GM23338 (cell line): ENCODE results near the gene HES7. TPM values are rescaled to one million over a fixed set of nuclear protein-coding genes. Genes with fewer than 3 reads are reported as not detected.

Experiments used
- ATAC-seq: fragments of 200-7000 bp; cut with Tn5 transposase; 3 replicates; pipeline ENCODE4 v1.9.1; 2020
- DNase-seq: peaks from one replicate; pipeline ENCODE4 v3.0.0-alpha.2; 2015; ENCODE audit warnings: low spot score
- H2AFZ ChIP-seq: fragments of 200-600 bp; sonication (generic); 2 replicates; pipeline ENCODE4 v1.8.0; 2016; ENCODE audit warnings: antibody characterized with exemption, mild to moderate bottlenecking, moderate library complexity
- H3F3A ChIP-seq: fragments of 200-600 bp; sonication (generic); replicated peaks from 2 replicates; pipeline ENCODE4 v1.8.0; 2017; ENCODE audit warnings: antibody characterized with exemption, mixed run types, low read depth
- H3K27ac ChIP-seq: fragments of 200-600 bp; sonication (generic); 2 replicates; pipeline ENCODE4 v1.6.1; 2016; ENCODE audit warnings: low read depth
- H3K27me3 ChIP-seq: fragments of 200-600 bp; sonication (generic); 2 replicates; pipeline ENCODE4 v1.8.0; 2016; ENCODE audit warnings: mild to moderate bottlenecking, mixed run types, moderate library complexity; ENCODE audit not compliant: insufficient read depth
- H3K36me3 ChIP-seq: fragments of 200-600 bp; sonication (generic); 2 replicates; pipeline ENCODE4 v1.8.0; 2016; ENCODE audit warnings: mild to moderate bottlenecking; ENCODE audit not compliant: insufficient read depth
- H3K4me1 ChIP-seq: fragments of 200-600 bp; sonication (generic); 2 replicates; pipeline ENCODE4 v1.8.0; 2016; ENCODE audit warnings: mild to moderate bottlenecking, moderate library complexity; ENCODE audit not compliant: insufficient read depth
- H3K4me2 ChIP-seq: fragments of 200-600 bp; sonication (generic); 2 replicates; pipeline ENCODE4 v1.7.1; 2017; ENCODE audit warnings: mixed run types
- H3K4me3 ChIP-seq: fragments of 200-600 bp; sonication (generic); 2 replicates; pipeline ENCODE4 v1.6.1; 2016; ENCODE audit warnings: mixed run types
- H3K79me2 ChIP-seq: fragments of 200-600 bp; sonication (generic); replicated peaks from 2 replicates; pipeline ENCODE4 v1.8.0; 2017; ENCODE audit warnings: mild to moderate bottlenecking; ENCODE audit not compliant: insufficient read depth
- H3K9me2 ChIP-seq: fragments of 200-600 bp; sonication (generic); 2 replicates; pipeline ENCODE4 v1.8.0; 2017; ENCODE audit not compliant: insufficient read depth
- H4K20me1 ChIP-seq: fragments of 200-600 bp; sonication (generic); replicated peaks from 2 replicates; pipeline ENCODE4 v1.8.0; 2017; ENCODE audit warnings: mild to moderate bottlenecking; ENCODE audit not compliant: insufficient read depth
- H3K27ac Mint-ChIP-seq: 2 replicates; pipeline ENCODE4 v1.8.0; 2020; ENCODE audit warnings: inconsistent platforms, mild to moderate bottlenecking, moderate library complexity, mixed read lengths
- H3K27me3 Mint-ChIP-seq: 3 replicates; pipeline ENCODE4 v1.8.0; 2022; ENCODE audit warnings: low read depth, mild to moderate bottlenecking, moderate library complexity, mixed read lengths, inconsistent platforms; ENCODE audit not compliant: insufficient read depth, poor library complexity
- H3K36me3 Mint-ChIP-seq: 3 replicates; pipeline ENCODE4 v1.8.0; 2021; ENCODE audit warnings: low read depth, mild to moderate bottlenecking, inconsistent platforms, moderate library complexity, mixed read lengths
- H3K4me1 Mint-ChIP-seq: 3 replicates; pipeline ENCODE4 v1.8.0; 2020; ENCODE audit warnings: mild to moderate bottlenecking, inconsistent platforms, mixed read lengths
- H3K4me3 Mint-ChIP-seq: 3 replicates; pipeline ENCODE4 v1.8.0; 2021; ENCODE audit warnings: moderate library complexity, mild to moderate bottlenecking, inconsistent platforms, mixed read lengths
- H3K9me3 Mint-ChIP-seq: 3 replicates; pipeline ENCODE4 v1.8.0; 2020; ENCODE audit warnings: moderate library complexity, mild to moderate bottlenecking, inconsistent platforms, mixed read lengths
- CREB1 ChIP-seq: fragments of 250-450 bp; sonication (Bioruptor Pico); IDR thresholded peaks from 2 replicates; pipeline ENCODE4 v1.5.0; 2020; ENCODE audit warnings: low read depth, mild to moderate bottlenecking, moderate library complexity
- EZH2 ChIP-seq: fragments of 200-600 bp; sonication (generic); IDR thresholded peaks from one replicate; pipeline ENCODE4 v1.8.0; 2017; ENCODE audit warnings: antibody characterized with exemption, mild to moderate bottlenecking, low read depth; ENCODE audit not compliant: unreplicated experiment
- JUNB ChIP-seq: IDR thresholded peaks from one replicate; pipeline ENCODE4 v1.6.1; 2016; ENCODE audit warnings: antibody characterized with exemption; ENCODE audit not compliant: unreplicated experiment
- NANOG ChIP-seq: IDR thresholded peaks from 2 replicates; pipeline ENCODE4 v1.6.1; 2016; ENCODE audit warnings: antibody characterized with exemption, borderline replicate concordance
- POLR2AphosphoS5 ChIP-seq: IDR thresholded peaks from 2 replicates; pipeline ENCODE4 v1.6.1; 2016; ENCODE audit warnings: antibody characterized with exemption, low read depth
- STAT1 ChIP-seq: IDR thresholded peaks from one replicate; pipeline ENCODE4 v1.6.1; 2016; ENCODE audit warnings: antibody characterized with exemption; ENCODE audit not compliant: unreplicated experiment
- ZNF114 ChIP-seq: fragments of 250-450 bp; sonication (Bioruptor Pico); IDR thresholded peaks from 2 replicates; pipeline ENCODE4 v1.5.0; 2020; ENCODE audit warnings: mild to moderate bottlenecking, moderate library complexity
- polyA plus RNA-seq: library from polyadenylated mRNA; unstranded; fragments of >200 nt; fragmentation: Nextera tagmentation; extraction: Ambion mirVana; gene quantifications from 2 replicates; pipeline ENCODE4 v1.2.1, GENCODE V29; 2016
- total RNA-seq: library from RNA; depleted of rRNA; stranded (reverse); fragments of >200 nt; shearing (Covaris generic); gene quantifications from 2 replicates; pipeline ENCODE4 v1.2.3, GENCODE V29; 2014
- TF ChIP-seq, protein P1 (sequence below), 2 experiments: fragments of 200-600 bp in 1 of 2; sonication (generic) in 1 of 2; conservative IDR thresholded peaks; 2 replicates each; pipeline versions ENCODE4 v1.5.1 to v1.6.1; 2016 to 2017; ENCODE audit warnings: antibody characterized with exemption in 2 of 2, low read depth in 2 of 2, mild to moderate bottlenecking in 2 of 2, moderate library complexity in 1 of 2
- TF ChIP-seq, protein P2 (sequence below): fragments of 250-450 bp; sonication (Bioruptor Pico); IDR thresholded peaks from 2 replicates; pipeline ENCODE4 v1.5.0; 2020; ENCODE audit warnings: mild to moderate bottlenecking, moderate library complexity
- TF ChIP-seq, protein P3 (sequence below): IDR thresholded peaks from 2 replicates; pipeline ENCODE4 v1.6.1; 2016; ENCODE audit warnings: antibody characterized with exemption
- TF ChIP-seq, protein P4 (sequence below): IDR thresholded peaks from one replicate; pipeline ENCODE4 v1.6.1; 2018; ENCODE audit warnings: antibody characterized with exemption; ENCODE audit not compliant: unreplicated experiment

The HES7 gene
- total and polyA plus RNA-seq, 2 experiments from 2014 or later: 0.14 TPM; not detected in 1

DNA sequence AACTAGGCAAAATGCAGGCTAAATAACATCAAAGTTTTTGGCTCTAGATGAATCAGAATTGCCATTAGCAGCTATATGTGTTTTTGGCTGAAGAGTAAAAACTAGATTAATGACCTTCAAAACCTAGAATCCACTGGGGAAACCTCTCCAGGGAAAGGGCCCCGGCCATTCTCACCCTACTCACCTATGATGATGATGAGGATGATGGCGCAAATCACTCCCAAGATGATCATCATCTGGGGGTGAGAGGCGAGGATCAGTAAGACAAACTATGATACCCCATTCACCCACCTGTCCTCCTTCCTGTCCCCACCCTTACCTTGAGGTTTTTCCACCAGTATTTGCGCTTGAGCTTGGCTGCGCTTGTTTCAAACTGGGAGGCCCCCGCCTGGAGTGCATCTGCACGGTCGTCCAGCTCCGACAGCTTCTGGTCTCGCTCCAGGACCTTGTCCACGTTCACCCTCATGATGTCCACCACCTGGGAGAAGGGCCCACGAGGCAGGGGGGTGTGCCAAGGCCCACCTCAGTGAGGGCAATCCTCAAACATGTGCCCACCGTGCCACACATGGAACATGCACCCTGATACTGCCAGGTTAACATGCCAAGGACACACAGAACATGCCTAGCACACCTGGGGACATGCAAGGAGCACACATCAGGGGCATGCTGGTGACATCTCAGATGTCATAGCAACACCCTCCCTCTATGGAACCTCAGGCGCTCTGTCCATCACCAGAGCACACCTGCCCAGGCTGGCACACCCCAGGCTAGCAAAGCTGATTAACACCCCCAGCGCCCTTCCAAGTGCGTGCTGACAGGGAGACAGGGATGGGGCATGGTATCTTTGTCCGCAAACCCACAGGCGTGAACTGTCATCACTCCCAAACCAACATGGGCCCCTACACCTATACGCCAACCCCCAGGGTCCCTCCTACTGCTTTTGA is 37.7 kb upstream of the HES7 start:
- DNase-seq: no peak
- Mint-ChIP-seq H3K27ac (peak overlapping the region; percentile 44; the same call in 1 of the 2 replicates), H3K27me3 (peaks cover 24% of the 10 kb centered on the region), H3K4me3 (peak overlapping the region; percentile 78), H3K4me1 (peaks cover 41% of the 10 kb centered on the region), H3K36me3 (peaks cover 26% of the 10 kb centered on the region), H3K9me3 (no peaks in the 10 kb centered on the region)
- peaks cover 25% of the 10 kb centered on the region for H3K4me1 ChIP-seq
- H3F3A ChIP-seq: peaks cover 17% of the 10 kb centered on the region; the same call in 1 of the 2 replicates
- TF ChIP-seq STAT1 (no peak), EZH2 (no peak), CREB1 (no peak), ZNF114 (CRISPR knock-in tag) (no peak), POLR2AphosphoS5 (no peak), JUNB (no peak), NANOG (no peak)
- TF ChIP-seq, protein P1, sequence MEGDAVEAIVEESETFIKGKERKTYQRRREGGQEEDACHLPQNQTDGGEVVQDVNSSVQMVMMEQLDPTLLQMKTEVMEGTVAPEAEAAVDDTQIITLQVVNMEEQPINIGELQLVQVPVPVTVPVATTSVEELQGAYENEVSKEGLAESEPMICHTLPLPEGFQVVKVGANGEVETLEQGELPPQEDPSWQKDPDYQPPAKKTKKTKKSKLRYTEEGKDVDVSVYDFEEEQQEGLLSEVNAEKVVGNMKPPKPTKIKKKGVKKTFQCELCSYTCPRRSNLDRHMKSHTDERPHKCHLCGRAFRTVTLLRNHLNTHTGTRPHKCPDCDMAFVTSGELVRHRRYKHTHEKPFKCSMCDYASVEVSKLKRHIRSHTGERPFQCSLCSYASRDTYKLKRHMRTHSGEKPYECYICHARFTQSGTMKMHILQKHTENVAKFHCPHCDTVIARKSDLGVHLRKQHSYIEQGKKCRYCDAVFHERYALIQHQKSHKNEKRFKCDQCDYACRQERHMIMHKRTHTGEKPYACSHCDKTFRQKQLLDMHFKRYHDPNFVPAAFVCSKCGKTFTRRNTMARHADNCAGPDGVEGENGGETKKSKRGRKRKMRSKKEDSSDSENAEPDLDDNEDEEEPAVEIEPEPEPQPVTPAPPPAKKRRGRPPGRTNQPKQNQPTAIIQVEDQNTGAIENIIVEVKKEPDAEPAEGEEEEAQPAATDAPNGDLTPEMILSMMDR (conservative IDR thresholded peaks at IDR 0.05; ENCODE audit: low read depth in 2 of 2): no peak
- TF ChIP-seq, protein P2, sequence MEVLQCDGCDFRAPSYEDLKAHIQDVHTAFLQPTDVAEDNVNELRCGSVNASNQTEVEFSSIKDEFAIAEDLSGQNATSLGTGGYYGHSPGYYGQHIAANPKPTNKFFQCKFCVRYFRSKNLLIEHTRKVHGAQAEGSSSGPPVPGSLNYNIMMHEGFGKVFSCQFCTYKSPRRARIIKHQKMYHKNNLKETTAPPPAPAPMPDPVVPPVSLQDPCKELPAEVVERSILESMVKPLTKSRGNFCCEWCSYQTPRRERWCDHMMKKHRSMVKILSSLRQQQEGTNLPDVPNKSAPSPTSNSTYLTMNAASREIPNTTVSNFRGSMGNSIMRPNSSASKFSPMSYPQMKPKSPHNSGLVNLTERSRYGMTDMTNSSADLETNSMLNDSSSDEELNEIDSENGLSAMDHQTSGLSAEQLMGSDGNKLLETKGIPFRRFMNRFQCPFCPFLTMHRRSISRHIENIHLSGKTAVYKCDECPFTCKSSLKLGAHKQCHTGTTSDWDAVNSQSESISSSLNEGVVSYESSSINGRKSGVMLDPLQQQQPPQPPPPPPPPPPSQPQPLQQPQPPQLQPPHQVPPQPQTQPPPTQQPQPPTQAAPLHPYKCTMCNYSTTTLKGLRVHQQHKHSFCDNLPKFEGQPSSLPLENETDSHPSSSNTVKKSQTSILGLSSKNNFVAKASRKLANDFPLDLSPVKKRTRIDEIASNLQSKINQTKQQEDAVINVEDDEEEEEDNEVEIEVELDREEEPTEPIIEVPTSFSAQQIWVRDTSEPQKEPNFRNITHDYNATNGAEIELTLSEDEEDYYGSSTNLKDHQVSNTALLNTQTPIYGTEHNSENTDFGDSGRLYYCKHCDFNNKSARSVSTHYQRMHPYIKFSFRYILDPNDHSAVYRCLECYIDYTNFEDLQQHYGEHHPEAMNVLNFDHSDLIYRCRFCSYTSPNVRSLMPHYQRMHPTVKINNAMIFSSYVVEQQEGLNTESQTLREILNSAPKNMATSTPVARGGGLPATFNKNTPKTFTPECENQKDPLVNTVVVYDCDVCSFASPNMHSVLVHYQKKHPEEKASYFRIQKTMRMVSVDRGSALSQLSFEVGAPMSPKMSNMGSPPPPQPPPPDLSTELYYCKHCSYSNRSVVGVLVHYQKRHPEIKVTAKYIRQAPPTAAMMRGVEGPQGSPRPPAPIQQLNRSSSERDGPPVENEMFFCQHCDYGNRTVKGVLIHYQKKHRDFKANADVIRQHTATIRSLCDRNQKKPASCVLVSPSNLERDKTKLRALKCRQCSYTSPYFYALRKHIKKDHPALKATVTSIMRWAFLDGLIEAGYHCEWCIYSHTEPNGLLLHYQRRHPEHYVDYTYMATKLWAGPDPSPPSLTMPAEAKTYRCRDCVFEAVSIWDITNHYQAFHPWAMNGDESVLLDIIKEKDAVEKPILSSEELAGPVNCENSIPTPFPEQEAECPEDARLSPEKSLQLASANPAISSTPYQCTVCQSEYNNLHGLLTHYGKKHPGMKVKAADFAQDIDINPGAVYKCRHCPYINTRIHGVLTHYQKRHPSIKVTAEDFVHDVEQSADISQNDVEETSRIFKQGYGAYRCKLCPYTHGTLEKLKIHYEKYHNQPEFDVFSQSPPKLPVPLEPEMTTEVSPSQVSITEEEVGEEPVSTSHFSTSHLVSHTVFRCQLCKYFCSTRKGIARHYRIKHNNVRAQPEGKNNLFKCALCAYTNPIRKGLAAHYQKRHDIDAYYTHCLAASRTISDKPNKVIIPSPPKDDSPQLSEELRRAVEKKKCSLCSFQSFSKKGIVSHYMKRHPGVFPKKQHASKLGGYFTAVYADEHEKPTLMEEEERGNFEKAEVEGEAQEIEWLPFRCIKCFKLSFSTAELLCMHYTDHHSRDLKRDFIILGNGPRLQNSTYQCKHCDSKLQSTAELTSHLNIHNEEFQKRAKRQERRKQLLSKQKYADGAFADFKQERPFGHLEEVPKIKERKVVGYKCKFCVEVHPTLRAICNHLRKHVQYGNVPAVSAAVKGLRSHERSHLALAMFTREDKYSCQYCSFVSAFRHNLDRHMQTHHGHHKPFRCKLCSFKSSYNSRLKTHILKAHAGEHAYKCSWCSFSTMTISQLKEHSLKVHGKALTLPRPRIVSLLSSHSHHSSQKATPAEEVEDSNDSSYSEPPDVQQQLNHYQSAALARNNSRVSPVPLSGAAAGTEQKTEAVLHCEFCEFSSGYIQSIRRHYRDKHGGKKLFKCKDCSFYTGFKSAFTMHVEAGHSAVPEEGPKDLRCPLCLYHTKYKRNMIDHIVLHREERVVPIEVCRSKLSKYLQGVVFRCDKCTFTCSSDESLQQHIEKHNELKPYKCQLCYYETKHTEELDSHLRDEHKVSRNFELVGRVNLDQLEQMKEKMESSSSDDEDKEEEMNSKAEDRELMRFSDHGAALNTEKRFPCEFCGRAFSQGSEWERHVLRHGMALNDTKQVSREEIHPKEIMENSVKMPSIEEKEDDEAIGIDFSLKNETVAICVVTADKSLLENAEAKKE: no peak
- TF ChIP-seq, protein P3, sequence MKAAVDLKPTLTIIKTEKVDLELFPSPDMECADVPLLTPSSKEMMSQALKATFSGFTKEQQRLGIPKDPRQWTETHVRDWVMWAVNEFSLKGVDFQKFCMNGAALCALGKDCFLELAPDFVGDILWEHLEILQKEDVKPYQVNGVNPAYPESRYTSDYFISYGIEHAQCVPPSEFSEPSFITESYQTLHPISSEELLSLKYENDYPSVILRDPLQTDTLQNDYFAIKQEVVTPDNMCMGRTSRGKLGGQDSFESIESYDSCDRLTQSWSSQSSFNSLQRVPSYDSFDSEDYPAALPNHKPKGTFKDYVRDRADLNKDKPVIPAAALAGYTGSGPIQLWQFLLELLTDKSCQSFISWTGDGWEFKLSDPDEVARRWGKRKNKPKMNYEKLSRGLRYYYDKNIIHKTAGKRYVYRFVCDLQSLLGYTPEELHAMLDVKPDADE: no peak
- TF ChIP-seq, protein P4, sequence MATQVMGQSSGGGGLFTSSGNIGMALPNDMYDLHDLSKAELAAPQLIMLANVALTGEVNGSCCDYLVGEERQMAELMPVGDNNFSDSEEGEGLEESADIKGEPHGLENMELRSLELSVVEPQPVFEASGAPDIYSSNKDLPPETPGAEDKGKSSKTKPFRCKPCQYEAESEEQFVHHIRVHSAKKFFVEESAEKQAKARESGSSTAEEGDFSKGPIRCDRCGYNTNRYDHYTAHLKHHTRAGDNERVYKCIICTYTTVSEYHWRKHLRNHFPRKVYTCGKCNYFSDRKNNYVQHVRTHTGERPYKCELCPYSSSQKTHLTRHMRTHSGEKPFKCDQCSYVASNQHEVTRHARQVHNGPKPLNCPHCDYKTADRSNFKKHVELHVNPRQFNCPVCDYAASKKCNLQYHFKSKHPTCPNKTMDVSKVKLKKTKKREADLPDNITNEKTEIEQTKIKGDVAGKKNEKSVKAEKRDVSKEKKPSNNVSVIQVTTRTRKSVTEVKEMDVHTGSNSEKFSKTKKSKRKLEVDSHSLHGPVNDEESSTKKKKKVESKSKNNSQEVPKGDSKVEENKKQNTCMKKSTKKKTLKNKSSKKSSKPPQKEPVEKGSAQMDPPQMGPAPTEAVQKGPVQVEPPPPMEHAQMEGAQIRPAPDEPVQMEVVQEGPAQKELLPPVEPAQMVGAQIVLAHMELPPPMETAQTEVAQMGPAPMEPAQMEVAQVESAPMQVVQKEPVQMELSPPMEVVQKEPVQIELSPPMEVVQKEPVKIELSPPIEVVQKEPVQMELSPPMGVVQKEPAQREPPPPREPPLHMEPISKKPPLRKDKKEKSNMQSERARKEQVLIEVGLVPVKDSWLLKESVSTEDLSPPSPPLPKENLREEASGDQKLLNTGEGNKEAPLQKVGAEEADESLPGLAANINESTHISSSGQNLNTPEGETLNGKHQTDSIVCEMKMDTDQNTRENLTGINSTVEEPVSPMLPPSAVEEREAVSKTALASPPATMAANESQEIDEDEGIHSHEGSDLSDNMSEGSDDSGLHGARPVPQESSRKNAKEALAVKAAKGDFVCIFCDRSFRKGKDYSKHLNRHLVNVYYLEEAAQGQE: no peak
- peak overlapping the region; percentile 96 for H3K4me3 ChIP-seq
- no peaks in the 10 kb centered on the region for H3K9me2 ChIP-seq
- no peak for ATAC-seq
- H2AFZ ChIP-seq: no peak overlapping the region
- H3K27ac ChIP-seq: no peak overlapping the region
- peaks cover 12% of the 10 kb centered on the region; the same call in 1 of the 2 replicates for H3K79me2 ChIP-seq
- H4K20me1 ChIP-seq: peaks cover 5% of the 10 kb centered on the region
- peaks cover 5% of the 10 kb centered on the region; the same call in 1 of the 2 replicates for H3K36me3 ChIP-seq
- H3K27me3 ChIP-seq: no peaks in the 10 kb centered on the region
- peak overlapping the region; percentile 97 for H3K4me2 ChIP-seq
